Choroid plexus epithelial cell (primary cell): Measurements from ENCODE around the gene MRC2.

ENCODE experiments used
- DNase-seq: peaks from one replicate; pipeline ENCODE4 v3.0.0-alpha.2; 2010; ENCODE audit warnings: low read depth
- H3K4me3 ChIP-seq: 2 replicates; pipeline ENCODE4 v1.5.1; 2011; ENCODE audit warnings: low read depth, mild to moderate bottlenecking, control low read depth, low read length, moderate library complexity
- CTCF ChIP-seq: conservative IDR thresholded peaks from 2 replicates; pipeline ENCODE4 v1.5.1; 2011; ENCODE audit warnings: low read depth, mild to moderate bottlenecking, control low read depth, inconsistent platforms, low read length, moderate library complexity

The MRC2 gene

GRCh38 chr17:62705156-62705777, 77.8 kb downstream of the MRC2 start:
- H3K4me3 ChIP-seq, result peak overlapping the region; percentile 56
- TF ChIP-seq CTCF, result no peak
- DNase-seq, result peak; percentile 28

- peak; percentile 34 for DNase-seq
- H3K4me3 ChIP-seq, result peak overlapping the region; percentile 56
- no peak for TF ChIP-seq CTCF
Observed at GRCh38 chr17:62705778-62706597, 78.5 kb downstream of the MRC2 start.

- no peak for DNase-seq
- no peak for TF ChIP-seq CTCF
- no peak overlapping the region for H3K4me3 ChIP-seq
Observed at GRCh38 chr17:62706598-62707424, 79.3 kb downstream of the MRC2 start.

GRCh38 chr17:62707425-62707739, 79.9 kb downstream of the MRC2 start:
- no peak for TF ChIP-seq CTCF
- no peak overlapping the region for H3K4me3 ChIP-seq
- DNase-seq, result no peak

- peak; percentile 44 for DNase-seq
- no peak overlapping the region for H3K4me3 ChIP-seq
- TF ChIP-seq CTCF, result no peak
Observed at GRCh38 chr17:62708587-62708986, 81.1 kb downstream of the MRC2 start.

- no peak for TF ChIP-seq CTCF
- H3K4me3 ChIP-seq, result no peak overlapping the region
- no peak for DNase-seq
Observed at GRCh38 chr17:62712171-62712581, 84.7 kb downstream of the MRC2 start.
